Fibroblast of skin of abdomen (primary cell): Measurements from ENCODE around the gene IZUMO1R. TPM values are rescaled to one million over a fixed set of nuclear protein-coding genes. Genes with fewer than 3 reads are reported as not detected.
"Not testable (repeated sequence)": the region's sequence is repeated elsewhere in the genome, so short reads cannot be mapped to it uniquely, and the experiment has no call there.

ENCODE experiments used
- DNase-seq: peaks from one replicate; pipeline ENCODE4 v3.0.0-alpha.2; 2013
- polyA plus RNA-seq, 2 experiments: library from polyadenylated mRNA; unstranded; fragments of 120-200 nt; gene quantifications; one replicate each; pipeline ENCODE4 v1.2.1, GENCODE V29; 2013; ENCODE audit not compliant: insufficient read length in 2 of 2

IZUMO1R gene
- not detected for polyA plus RNA-seq (2013, experiment 1 of 2; ENCODE audit: insufficient read length)
- not detected for polyA plus RNA-seq (2013, experiment 2 of 2; ENCODE audit: insufficient read length)

GRCh38 chr11:94303966-94304958 lies at the start of gene IZUMO1R:
Gene IZUMO1R (plus strand): TSS chr11:94304580. CDS start chr11:94305637, 1,057 bp downstream.
- no peak for DNase-seq

DNA sequence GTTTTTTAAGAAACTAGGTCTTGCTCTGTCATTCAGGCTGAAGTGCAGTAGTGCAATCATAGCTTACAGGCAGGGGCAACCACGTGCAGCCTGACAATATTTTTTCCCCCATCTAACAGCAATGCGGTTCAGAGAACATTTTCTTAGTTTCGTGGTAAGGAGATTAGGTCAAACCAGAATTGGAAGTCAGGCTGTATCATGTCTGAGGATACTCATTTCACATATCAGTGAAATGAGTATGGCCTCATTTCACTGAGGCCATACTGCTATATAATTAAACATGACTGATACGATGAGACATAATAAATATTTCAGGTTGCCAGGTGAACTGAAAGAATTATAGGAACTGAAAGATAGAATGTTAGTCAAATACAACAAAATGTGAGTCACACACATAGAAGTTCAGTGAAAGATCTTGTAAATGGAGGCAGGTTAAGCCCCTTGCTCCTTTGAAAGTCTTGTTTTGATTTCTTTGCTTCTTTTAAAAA lies 32.5 kb upstream of the IZUMO1R start:
- no peak for DNase-seq

GRCh38 chr11:94272738-94273313 lies 31.6 kb upstream of the IZUMO1R start:
- DNase-seq = no peak

GRCh38 chr11:94275961-94276360 lies 28.4 kb upstream of the IZUMO1R start:
- no peak for DNase-seq

DNA sequence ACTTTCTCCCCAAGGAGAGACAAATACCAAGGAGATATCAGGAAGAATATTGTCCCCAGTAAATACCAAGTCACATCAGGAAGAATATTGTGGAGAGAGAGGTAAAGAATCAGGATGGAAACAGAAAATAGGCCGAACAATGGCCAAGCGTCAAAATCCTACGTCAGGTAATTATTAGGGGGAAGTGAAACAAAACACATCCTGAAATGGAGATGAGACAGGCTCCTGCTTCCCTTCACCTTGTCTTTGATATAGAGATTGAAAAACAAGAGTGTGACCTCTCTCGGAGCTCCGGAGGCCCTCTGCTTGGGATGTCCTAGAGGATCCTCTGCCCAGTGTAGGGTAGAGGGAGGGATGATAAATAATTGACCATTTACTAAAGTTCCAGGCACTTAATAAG lies 27.4 kb upstream of the IZUMO1R start:
- DNase-seq = no peak

DNA sequence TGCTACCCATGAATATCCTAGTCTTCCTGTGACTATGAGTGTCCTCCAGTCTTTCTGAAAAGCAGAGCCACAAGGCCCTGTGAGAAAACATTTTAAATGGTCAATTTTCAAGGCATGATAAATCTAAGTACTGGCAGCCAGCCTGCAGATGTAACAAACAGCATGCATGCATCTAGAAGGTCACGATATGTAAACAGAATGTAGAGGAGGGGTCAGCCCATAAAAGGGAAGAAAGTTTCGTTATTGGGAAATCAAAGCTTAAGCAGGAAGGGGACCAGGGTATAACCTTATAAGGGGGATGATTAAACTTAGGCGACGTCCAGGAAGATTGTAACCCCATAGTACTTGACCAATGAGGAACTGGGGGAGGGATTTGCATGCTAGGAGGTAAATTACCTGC lies 26.2 kb upstream of the IZUMO1R start:
- DNase-seq = not testable (repeated sequence)

DNA sequence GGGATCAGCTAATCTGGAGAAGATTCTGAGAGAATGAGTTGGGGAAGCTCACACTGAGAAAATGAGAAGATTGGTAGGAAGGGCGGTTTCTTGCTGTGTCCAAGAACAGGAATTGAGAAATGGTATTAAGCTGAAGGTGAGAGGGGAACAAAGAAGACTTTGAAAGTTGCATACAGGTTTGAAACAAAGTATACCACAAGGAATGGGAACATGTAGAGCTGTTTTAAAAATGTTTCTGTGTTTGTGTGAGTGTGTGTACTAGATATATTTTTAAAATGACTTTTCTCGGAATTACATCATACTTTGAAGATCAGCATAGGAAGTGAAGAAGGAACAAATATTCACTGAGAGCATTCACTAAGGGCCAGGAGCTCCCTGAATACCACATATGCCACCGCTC lies 24.4 kb upstream of the IZUMO1R start:
- DNase-seq = no peak

GRCh38 chr11:94281324-94281723 lies 23.1 kb upstream of the IZUMO1R start:
- DNase-seq = no peak

GRCh38 chr11:94283678-94284077 lies 20.7 kb upstream of the IZUMO1R start:
- DNase-seq = no peak

GRCh38 chr11:94295534-94295933 lies 8.8 kb upstream of the IZUMO1R start:
- DNase-seq = no peak

DNA sequence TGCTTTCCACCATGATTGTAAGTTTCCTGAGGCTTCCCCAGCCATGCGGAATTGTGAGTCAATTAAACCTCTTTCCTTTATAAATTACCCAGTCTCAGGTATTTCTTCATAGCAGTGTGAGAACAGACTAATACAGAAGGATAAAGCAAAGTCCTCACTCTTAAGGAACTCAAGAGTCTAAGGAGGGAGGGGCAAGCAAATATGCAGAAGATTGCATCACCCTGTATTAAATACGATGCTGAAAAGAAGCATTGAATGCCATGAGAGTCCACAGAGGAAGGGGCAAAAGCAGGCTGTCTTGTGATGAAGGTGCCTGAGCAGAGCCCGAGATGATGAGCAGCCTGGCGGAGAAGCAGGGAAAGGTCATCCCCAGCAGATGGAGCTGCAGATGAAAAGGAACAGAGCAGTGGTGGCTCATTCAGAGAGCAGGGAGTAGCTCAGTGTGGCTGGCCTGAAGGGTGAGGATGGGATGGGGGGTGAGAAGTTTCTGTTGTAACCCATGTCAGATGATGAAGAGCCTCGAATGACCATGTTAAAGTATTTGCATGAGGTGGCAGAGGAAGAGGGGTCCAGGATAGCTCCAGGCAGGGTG lies 6.3 kb upstream of the IZUMO1R start:
- DNase-seq = no peak

DNA sequence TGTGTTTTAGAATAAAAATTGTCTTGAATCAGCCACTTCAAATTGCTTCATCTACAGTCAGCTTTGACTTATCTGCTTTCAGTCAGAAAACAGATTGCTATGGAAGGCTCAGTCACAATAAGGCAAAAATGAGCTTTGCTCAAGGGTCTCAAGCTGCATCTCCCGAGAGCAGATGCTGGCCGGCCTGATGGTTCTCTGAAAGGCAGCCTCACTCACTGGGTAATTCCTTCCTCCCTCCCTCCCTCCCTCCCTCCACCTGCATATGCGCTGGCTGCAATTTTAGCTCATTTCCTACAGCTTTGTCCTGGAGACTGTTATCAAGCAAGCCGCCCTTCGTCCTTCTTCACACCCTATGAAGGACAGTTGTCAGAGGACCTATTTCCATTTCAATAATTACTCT lies 1.6 kb upstream of the IZUMO1R start:
- no peak for DNase-seq

DNA sequence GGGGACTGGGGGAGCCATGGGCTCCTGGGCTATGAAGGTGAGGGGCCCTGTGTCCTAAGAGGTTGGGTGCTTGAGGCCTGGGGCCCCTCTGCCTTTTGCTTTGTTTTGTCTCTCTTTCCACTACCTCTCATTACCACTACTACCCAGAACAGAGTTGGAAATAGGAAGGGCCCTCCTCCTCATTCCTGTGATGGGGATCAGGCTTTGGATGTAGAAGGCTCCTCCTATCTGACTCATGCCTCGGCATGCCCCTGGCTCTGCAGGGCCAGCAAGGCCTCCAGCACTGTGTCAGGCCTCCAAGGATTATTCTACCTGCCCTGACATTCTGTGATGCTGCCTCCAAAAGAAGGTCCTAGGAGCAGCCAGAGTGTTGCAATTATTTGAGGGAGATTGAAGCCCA lies 766 bp downstream of the IZUMO1R start:
- peak; percentile 7 for DNase-seq

- DNase-seq = no peak
Observed at GRCh38 chr11:94307101-94307791, 2.9 kb downstream of the IZUMO1R start.

GRCh38 chr11:94308024-94308423 lies 3.6 kb downstream of the IZUMO1R start:
- no peak for DNase-seq

DNA sequence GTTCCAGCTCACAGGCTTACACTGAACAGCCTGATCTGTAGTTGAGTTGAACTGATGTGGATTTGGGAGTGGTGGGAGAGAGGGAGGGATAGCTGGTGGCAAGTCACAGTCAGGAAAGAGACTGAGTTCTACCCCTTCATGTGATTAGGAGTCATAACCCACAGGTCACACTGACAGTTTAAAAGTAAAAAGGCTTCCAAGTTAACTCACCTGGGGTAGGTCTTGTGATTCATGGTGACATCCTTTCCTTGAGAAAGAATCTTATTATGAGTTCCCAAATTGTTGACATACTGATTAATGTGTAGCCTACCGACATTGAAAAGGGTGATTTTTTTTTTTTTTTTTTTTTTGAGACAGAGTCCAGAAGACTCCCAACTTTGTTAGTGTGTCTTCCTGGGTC lies 5.4 kb downstream of the IZUMO1R start:
- no peak for DNase-seq

DNA sequence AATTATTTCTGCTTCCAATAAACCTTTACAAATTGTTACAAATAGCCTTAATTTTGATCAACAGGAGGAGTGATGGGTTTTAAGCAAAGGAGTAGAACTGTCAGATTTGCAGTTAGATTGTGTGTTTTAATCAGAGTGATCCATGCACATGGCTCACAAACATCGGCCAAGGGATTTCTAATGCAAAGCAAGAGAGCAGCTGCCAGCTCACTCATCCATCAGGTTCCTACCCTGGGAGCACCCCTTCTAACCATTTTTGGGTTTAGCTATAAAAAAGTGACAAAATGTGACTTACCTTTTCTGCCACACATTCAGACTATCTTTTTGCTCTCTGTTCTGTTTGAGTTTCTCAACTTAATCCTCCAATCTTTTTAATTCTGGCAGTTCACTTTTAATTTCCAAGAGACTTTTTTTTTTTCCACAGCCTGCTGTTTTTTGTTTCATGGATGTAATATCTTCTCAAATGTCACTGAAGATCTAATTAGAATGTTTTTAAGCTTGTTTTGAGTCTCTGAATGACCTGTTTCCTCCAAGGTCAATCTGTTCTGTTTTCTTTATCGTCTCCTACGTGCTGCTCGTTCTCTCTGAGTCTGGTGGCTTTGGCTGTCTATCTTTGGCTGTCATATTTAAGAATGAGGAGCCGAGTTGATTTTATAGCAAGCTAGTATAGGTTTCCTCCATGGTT lies 6.0 kb downstream of the IZUMO1R start:
- DNase-seq = no peak

DNA sequence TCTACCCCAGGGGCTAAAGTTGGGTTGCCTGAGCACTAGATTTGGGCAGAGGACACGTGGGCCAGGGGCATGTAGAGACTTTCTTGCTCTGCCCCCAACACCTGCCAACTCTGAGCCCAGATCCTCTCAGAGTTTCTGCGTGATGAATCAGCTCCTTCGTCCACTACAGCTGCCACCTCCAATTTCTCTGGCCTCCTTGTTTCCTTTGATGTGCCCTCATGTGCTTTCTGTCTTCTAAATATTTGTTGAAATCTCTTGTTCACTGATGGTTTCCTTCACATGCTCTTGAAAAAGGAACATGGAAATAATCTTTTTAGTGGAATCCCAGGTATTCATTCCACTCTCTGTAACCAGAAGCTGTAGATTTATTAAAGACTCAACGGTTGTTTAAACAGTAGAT lies 8.0 kb downstream of the IZUMO1R start:
- no peak for DNase-seq

DNA sequence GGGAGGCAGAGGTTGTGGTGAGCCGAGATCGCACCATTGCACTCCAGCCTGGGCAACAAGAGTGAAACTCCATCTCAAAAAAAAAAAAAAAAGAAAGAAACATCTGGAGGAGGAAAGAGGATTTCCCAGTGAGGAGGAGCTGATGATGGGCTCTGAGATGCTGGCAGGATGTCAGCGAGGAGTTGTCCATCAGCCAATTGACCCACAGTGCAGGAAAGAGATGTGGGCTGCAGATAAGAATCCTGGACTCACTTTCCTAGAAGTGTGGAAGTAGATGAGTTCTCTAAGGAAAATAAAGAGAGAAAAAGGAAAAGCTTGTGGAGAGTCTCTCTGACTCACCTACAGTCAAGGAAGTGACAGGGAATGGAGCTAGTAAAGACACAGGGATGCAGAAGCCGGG lies 9.7 kb downstream of the IZUMO1R start:
- DNase-seq = no peak

DNA sequence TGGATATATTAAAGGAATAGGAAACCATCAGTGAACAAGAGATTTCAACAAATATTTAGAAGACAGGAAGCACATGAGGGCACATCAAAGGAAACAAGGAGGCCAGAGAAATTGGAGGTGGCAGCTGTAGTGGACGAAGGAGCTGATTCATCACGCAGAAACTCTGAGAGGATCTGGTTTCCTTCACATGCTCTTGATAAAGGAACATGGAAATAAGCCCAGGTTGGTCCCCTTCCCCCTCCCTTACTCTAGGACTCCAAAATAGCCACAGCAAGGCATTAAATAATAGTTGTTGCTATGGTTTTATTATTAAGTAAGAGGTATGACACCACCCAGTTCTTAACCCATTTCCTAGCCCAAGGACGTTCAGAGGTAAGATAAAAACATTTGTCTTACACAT lies 11.3 kb downstream of the IZUMO1R start:
- DNase-seq = peak; percentile 4

- no peak for DNase-seq
Observed at GRCh38 chr11:94322501-94322900, 18.1 kb downstream of the IZUMO1R start.

DNA sequence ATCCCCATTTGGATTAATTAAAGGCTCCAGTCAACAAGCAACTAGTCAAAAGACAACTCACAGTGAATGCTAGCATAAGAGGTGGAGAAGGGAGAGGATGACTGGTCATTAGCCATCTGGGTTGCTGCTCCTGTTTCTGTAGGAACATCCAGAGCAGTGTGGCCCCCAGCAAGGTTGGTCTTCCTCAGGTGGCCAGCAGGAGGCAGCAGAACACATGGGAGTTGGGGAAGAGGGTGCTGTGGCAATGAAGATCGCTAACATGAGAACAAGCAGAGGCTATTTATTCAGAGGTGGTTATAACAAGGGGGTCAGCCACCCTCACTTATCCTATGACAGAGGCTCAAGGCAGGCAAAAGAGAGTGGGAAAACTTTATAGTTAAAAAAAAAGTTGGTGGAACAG lies 21.3 kb downstream of the IZUMO1R start:
- no peak for DNase-seq
